GM21515 (cell line): ENCODE measurements around the gene NREP.
"Not testable (repeated sequence)": the region's sequence is repeated elsewhere in the genome, so short reads cannot be mapped to it uniquely, and the experiment has no call there.

ENCODE experiments used
- ATAC-seq: cut with Tn5 transposase; IDR thresholded peaks from one replicate; pipeline ENCODE4 v1.9.1; 2021; ENCODE audit not compliant: unreplicated experiment

NREP gene

DNA sequence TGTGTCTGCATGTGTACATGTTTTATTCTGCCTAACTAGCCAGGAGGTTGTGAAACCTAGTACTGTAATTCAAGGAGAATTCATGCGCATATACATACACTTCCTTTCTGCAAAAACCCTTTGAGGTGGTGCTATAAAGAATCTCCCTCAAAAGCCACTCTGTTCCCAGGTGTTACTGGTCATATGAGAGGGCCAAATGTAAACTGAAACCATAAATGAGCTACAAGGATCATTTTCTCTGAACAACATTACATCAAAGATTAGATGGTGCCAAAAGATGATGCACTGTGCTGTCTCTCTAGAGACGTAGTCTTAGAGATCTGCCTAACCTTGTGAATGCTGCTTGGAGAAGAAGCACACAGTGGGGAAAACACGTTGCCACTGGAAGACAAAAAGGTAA, 15.7 kb downstream of the NREP start:
- peak; percentile 53 for ATAC-seq

DNA sequence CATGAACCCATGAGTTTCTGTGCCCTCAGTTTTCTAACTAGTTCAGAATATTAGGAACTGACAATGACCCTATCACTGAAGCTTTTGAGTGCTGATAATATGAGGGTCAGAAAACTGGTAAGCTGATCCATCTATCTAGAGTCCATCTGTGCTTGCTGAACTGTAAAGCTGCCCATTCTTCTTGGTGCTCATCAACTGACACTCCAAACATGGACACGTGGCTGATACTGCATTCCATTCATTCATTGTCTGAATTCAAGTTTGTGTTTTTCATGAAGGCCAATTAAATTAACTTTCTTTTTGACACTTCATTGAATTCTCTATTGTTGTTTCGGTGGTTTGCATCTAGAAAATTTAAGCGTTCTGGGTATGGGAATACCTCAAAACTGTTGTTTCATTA, 17.6 kb downstream of the NREP start:
- no peak for ATAC-seq

DNA sequence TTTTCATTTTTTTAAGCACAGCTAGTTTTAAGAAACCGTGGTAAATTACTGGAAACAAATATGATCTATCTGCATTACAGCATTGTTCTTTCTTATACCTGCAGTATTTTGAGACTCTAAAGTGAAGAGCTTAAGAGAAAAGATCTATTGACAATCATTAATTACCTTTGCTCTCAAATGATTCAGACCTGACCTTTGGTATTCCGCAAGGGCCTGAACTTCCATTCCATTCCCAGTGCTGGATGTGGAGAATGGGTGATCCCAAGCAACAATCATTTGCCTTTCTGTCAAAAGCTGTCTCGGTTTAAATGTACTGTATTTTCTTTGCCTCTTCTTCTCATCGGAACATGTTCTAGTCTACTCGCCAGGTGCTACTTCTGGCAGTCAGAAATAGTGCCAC, 18.9 kb downstream of the NREP start:
- ATAC-seq = no peak

DNA sequence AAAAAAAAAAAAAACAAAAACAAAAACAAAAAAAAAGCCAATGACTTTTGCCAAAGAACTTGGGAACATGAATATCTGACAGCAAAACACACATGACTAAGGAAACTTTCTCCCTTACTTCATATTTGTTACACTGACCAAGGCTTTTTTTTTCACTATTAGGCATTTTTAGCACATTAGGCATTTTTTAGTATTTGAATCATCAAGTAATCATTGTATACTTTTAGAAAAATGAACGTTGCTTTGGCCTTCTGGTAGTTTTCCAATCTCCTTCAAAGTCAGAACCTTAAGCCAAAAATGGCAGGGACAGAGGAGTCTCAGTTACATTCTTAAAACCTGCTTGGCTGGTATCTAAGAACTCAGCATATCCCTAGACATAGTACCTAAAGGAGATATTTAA, 19.3 kb downstream of the NREP start:
- ATAC-seq = no peak

DNA sequence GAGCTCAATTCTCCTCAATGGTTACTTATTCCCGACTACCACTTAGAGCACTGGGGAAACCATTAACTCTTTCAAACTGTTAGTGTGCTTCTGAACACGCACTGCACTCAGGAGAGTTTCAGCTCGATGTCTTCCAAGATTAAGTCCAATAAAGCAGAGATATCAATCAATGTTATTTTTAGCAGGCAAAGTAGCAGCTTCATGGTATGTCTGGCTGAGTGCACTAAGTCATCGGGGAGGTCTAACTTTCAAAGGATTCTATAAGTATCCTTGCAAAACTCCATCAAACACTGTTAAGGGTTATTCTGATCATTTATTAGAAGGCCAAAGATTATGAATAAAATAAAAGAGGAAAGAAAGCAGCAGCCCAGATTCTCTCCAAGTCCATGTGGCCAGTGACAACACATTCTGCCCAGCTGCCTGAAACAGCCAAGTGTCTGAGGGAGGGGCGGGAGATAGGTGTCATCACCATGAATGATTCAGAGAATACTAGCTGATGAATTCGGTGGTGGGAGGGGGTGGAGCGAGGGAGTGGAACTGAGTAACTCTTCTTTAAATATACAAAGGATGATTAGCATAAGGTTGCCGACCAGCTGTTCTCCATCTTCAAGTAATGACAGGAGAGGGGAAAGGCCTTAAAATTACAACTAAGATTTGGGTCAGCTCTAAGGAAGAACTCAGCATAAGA, 21.3 kb downstream of the NREP start:
- no peak for ATAC-seq

DNA sequence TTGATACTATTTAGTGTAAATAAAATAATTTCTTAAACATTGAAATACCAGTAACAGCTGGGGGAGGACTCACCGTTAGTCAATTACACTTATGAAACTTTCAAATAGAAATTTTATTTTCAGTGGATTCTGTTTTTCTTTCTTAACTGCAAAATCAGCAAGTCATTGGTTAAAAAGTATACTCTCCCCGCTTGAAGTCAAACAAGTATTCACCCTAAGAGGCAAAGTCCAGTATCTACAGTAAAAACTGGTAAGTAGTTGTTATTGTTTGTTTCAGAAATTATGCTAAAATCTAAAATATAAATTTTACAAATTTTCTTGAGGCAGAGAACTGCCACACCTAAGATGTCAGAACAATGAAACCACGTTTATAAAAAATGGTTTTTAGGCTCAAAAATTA, 22.4 kb downstream of the NREP start:
- ATAC-seq = no peak

DNA sequence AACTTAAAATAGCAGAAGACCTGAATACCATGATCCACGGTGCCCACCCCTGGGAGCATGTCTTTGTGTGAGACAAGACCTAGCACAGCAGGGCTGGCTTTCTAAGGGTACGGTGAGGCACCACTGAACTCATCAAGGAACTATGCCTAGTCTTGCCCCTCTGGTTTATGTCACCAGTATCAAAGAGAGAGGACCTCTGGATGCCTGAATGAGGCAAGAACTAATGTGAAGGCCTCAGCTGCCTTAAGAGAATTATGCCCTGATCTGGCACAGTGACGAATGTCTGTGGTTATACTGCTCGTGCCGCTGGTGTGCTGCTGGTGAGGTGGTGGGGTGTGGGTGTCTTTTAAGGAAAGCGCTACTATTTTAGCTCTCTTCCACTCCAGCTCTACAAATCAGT, 23.0 kb downstream of the NREP start:
- no peak for ATAC-seq

DNA sequence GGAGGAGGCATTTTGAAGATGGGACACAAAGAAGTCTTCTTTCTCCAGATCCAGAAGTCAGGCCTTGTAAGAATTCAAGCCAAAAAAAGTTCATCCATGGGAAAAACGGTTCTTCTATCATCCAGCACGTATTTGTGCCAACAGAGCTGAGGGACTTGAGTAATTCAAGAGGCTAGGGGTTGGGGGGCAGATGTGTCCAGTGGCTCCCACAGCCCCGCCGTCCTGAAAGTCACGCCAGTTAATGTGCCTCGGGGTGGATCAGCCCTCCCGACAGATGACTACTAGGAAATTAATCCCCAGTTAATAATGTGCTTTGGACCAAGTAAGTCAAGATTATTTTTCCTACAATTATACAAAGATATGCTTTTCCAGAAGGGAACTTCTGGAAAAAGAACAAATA, 23.4 kb downstream of the NREP start:
- no peak for ATAC-seq

DNA sequence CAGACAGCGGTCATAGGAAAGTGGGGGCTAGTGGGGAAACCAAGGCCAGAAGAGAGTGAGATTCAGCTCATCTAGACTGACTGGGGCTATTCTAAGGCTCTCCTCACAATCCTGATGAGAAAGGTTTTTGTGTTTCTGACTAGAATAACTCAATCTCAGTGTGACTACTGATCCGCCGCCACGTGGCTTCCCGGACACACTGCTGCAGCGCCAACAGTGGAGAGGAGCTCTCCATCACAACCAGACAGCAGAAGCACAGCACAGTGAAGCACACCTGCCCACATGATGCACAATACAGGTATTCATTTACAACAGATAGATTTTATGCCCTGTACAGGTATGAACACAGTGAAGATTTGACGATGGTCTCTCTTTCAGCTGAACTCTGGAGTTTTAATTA, 25.4 kb downstream of the NREP start:
- no peak for ATAC-seq

DNA sequence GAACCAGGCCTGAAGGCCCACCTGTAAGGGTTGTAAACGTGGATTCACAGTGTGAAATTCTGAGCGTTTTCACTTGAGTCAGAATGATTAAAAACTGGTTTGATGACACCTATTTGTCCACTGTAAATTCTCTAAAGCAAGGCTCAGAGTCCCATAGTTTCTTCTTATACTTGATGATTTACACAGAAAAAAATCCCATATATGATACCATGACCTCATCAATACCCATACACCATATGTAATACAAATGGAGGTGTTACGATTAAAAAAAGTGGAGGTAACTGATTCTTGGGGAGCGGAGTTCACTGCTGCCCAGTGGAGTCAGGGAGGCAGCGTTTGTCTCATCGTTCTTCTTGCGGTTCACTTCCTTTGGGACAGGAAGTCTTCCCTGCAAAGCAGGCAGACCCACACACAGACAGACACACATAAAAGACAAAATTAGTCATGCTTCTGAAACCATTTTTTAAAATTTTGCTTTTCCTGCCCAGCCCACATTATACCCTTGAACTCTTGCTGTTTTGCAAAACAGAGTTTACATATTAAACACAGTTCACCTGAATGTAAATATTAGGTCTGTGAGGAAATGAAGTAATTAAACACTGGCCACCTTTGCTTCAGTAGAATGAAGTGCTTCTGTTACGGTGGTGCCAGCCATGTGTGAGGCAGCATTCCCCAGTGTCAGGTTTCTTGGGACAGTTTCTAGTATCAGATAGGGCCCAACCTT, 26.2 kb downstream of the NREP start:
- ATAC-seq = no peak

DNA sequence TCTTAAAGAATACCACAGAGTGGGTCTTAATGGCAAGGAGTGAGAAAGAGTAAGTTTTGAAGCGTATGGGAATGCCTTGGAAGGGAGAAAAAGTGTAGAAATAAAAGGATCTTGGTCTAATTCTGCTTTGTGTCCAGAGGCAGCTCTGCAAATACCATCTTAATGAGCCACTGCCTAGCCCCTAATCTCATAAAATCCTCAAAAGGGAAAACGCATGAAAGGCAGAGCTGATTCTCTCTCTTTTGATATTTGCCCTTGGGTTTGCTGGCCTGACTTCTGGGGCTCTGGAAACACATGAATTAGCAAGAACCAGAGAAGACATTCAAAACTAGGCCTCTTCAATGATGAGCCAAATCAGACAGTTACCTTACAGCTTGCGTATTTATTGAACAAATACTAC, 28.1 kb downstream of the NREP start:
- ATAC-seq = no peak

DNA sequence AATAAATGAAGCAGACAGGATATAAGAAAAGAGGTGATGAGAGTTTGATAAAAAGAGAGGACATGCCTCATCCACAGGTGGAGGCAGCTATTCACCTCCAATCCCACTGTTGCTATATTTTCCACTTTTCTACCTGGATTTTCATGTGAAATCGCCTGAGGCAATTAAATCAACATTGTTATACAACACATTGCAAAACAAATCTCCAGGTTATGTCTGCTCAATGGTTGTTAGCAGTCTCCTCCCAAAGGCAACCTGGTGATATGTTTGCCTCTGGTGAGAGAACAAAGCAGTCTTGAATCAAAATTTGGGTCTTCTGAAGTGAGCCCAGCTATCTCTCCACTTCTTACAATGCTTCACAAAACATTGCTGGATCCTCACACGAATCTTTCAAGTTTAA, 30.0 kb downstream of the NREP start:
- ATAC-seq = no peak

DNA sequence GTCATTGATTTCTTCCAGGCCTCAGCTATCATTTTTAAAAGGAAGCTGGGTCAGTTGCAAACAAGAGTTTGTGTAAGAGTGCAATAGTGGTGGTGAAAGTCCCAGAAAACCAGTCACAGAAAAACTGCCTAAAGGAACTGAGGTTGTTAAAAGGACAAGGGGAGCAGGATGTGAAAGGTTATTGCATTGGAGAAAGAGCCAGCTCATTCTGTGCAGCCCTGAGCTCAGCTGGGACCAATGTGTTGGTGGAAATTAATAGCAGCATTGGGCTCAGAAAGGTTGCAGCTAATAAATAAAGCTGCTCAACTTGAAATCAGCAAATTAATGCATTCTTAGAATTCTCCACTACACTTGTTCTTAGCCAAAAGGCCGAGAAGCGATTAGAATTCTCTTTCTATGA, 34.9 kb downstream of the NREP start:
- ATAC-seq = no peak

DNA sequence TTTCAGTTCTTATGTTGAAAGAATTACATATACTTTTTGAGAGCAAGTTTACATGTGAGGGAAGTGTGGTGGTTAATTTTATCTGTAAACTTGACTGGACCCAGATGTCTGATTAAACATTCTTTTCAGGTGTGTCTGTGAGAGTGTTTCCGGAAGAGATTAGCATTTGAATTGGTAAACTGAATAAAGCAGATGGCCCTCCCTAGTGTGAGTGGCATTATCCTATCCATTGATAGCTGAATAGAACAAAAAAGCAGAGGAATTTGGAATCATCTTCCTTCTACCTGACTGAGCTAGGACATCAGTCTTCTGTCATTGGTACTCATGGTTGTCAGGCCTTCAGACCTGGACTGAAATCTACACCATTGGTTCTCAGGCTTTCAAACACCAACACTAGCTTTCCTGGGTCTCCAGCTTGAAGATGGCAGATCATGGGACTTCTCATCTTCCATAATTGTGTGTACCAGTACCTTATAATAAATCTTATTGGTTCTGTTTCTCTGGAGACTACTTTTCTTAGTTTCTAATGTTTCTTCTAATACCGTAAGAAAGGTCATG, 36.6 kb downstream of the NREP start:
- no peak for ATAC-seq

DNA sequence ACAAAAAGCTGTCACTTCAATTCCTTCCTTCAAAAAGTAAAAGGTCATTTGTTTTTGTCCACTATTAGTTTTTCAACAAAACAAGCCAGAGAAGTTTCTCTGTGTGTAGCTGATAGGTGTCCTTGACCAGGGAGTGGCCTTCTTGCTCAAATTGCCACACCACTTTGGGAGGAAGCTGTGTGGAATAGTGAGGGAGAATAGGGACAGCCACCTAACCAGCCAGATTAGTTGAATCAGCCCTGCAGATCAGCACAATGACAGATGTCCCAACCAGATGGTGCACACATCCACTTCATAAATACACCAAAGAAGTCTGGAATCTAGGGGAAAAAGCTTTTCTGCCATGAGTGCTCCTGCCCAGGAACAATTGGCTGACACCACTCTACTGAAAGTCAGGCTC, 37.2 kb downstream of the NREP start:
- no peak for ATAC-seq

DNA sequence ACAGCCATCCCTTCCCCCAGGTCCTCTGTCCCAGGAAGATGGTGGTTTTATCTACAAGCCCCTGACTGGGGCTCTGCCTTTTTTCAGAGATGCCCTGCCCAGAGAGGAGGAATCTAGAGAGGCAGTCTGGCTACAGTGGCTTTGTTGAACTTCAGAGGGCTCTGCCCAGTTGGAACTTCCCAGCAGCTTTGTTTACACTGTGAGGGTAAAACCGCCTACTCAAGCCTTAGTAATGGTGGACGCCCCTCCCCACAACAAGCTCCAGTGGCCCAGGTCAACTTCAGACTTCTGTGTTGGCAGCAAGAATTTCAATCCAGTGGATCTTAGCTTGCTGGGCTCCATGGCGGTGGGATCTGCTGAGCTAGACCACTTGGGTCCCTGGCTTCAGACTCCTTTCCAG, 40.2 kb downstream of the NREP start:
- ATAC-seq = not testable (repeated sequence)

DNA sequence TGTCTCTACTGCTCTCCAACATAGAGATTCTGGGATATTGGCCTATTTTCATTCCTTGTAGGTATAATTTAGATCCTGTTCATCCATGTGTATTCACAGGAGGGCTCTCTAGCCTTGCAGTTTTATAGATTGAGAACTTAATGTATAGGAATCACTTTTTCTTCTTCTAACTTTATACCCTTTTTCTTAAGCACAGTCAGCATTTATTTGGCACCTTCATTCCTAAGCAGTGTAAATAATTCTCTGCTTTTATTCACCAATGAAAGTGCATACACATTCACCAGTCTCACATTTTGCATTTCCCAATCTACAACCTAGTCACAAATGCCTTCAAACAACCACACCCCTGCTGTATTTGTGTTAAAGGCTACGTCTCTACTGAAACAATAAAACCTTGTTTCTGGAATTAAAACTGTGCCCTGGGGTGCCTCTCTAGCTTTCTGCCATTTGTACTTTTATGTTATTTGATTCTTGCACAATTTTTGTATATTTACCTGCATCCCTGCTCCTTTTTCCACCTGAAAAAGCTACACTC, 49.3 kb downstream of the NREP start:
- ATAC-seq = no peak

DNA sequence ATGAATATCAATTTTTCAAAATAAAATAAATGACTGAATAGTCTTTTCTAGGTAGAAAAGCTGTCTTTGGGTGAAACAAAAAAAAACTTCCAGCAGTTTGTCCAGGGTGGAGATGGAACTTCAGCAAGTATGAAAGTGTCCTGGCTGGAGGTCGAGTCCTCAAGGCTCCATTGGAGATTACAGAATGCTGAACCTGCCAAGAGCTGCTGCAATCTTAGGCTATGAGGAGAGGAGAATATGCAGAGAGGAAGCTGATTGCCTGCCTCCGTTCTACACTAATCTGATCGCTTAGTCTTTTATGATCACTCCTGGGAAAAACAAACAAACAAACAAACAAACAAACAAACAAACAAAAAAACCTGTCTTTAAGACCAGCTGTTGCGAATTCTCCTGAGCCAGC, 50.6 kb downstream of the NREP start:
- no peak for ATAC-seq

DNA sequence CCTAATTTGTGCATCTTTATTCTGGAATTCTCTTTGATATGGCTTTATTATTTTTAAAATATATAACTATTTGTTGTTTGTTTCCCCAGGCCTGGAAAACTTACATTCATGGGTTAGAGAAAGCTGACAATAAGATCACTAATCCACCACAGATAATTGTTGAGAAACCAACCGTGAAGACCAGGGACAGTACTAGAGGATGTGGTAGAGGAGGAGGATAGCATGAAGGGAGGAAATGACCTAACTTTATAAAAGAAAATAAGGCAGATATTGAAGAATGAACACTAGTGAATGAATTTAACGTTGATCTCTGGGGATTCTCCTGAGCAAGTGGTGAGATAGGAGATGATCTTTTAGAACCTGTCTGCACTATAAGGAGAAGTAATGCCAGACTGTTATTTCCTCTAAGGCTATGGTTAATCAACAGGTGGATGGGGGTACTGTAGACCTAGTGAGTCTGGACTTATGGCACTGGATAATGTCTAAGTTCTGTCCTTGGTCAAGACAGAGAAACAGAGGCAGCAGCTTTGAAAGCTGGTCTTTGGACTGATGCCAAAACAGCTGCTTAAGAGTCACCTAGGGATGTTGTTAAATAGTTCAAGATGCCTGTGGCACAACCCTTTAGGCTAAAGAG, 52.4 kb downstream of the NREP start:
- no peak for ATAC-seq

DNA sequence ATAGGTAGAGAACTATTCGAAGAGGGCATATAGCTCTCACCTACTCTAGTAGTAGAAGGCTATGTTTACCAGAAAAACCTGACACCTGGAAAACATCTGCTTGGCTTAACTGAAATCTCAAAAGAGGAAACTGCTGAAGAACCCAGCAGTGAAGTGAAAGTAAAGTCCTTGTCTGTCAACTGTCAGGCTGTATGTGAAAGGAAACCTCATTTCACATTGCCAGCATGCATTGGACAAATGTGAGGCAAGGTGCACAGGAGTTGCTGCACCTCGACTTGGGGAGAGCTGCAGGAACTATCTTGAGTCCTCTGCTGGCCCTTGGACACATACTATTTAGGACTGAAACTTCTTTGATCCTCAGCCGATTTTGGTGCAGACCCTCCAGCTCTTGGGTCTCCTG, 53.3 kb downstream of the NREP start:
- peak; percentile 99 for ATAC-seq

DNA sequence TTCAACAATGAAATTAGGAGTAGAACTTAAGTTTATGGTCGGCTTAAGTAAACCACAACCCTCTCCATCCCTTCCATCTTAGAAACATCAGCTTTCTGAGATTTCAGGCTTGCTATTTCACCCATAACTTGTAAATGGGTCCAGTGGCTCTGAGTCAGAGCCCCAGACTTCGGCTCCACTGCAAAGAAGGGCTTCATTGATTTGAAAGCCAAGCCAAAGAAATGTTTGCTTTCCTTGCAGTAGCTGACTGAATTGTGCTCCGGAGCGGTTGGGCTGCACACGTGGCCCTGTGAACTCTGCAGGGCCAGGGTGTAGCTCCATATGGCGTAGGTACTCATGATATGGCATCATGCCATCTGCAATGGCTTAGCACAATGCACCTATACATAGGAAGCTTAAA, 57.0 kb downstream of the NREP start:
- no peak for ATAC-seq

DNA sequence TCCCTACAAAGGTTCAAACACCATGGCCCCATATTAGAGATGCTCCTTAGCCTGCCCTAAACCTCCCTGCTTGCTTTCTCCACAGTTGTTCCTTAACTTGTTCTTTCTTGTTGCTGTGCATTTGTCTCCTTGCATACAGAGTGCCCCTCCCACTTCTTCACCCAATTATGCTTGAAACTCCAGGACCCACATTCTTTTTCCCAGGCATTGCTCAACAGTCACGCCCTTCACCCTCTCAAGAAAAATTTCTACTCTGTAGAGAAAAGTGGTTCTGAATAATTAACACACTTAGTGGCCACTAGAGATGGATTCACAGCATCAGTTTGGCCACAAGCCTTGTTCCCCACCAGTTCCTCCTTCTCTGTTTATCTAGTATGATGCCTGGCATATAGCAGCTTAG, 57.7 kb downstream of the NREP start:
- no peak for ATAC-seq
